BLaER1 treated with 17β-estradiol and CSF1 and Interleukin-3, amounts not matched to agents 10 nM and 100 nM (cell line): Measurements from ENCODE around the gene UBE2H.
A peak's percentile ranks its signal among the peaks of the same experiment; 100 is the strongest.

Source experiments
- H3K27ac ChIP-seq, 11 experiments: shearing (Covaris generic); formaldehyde crosslinking; 2 replicates each; pipeline ENCODE4 v1.8.1; 2022
- H3K27me3 ChIP-seq, 11 experiments: shearing (Covaris generic); formaldehyde crosslinking; 2 replicates each; pipeline ENCODE4 v1.8.1; 2022
- H3K36me3 ChIP-seq, 11 experiments: shearing (Covaris generic); formaldehyde crosslinking; 2 replicates each; pipeline ENCODE4 v1.8.1; 2022
- H3K4me1 ChIP-seq, 10 experiments: shearing (Covaris generic); formaldehyde crosslinking; 2 replicates each; pipeline ENCODE4 v1.8.1; 2022
- H3K4me2 ChIP-seq, 11 experiments: shearing (Covaris generic); formaldehyde crosslinking; 2 replicates each; pipeline ENCODE4 v1.8.1; 2022
- H3K4me3 ChIP-seq, 10 experiments: shearing (Covaris generic); formaldehyde crosslinking; 2 replicates each; pipeline ENCODE4 v1.8.1; 2022
- H3K9ac ChIP-seq, 11 experiments: shearing (Covaris generic); formaldehyde crosslinking; 2 replicates each; pipeline ENCODE4 v1.8.1; 2022
- H3K9me3 ChIP-seq, 11 experiments: shearing (Covaris generic); formaldehyde crosslinking; replicated peaks in 1 of 11; 2 replicates each; pipeline ENCODE4 v1.8.1; 2022
- H4K20me1 ChIP-seq, 11 experiments: shearing (Covaris generic); formaldehyde crosslinking; 2 replicates each; pipeline ENCODE4 v1.8.1; 2022
- Cebpa-rat ChIP-seq, 11 experiments: shearing (Covaris generic); IDR thresholded peaks; 2 replicates each; pipeline ENCODE4 v1.8.1; 2022

The UBE2H gene

GRCh38 chr7:129877146-129877792, 75.5 kb downstream of the UBE2H start:
- Histone ChIP-seq H3K9ac (no peak overlapping the region), H3K27ac (peak overlapping the region in 3 of 11 experiments; percentile 18 to 54 (median 38); a peak in 3 of 22 replicates), H4K20me1 (peaks cover 0 to 85% (median 5%) of the 10 kb centered on the region in 11 experiments; a peak in 9 of 22 replicates), H3K4me1 (peaks cover 0 to 20% (median 2%) of the 10 kb centered on the region in 10 experiments; a peak in 9 of 20 replicates), H3K4me2 (peak overlapping the region in 3 of 11 experiments; percentile 1 to 36 (median 24); a peak in 3 of 22 replicates), H3K4me3 (no peak overlapping the region), H3K9me3 (no peaks in the 10 kb centered on the region), H3K36me3 (peaks cover 36 to 86% (median 61%) of the 10 kb centered on the region in 11 experiments; a peak in 21 of 22 replicates), H3K27me3 (no peaks in the 10 kb centered on the region)
- no peak for TF ChIP-seq Cebpa-rat (IDR thresholded peaks at IDR 0.05)

DNA sequence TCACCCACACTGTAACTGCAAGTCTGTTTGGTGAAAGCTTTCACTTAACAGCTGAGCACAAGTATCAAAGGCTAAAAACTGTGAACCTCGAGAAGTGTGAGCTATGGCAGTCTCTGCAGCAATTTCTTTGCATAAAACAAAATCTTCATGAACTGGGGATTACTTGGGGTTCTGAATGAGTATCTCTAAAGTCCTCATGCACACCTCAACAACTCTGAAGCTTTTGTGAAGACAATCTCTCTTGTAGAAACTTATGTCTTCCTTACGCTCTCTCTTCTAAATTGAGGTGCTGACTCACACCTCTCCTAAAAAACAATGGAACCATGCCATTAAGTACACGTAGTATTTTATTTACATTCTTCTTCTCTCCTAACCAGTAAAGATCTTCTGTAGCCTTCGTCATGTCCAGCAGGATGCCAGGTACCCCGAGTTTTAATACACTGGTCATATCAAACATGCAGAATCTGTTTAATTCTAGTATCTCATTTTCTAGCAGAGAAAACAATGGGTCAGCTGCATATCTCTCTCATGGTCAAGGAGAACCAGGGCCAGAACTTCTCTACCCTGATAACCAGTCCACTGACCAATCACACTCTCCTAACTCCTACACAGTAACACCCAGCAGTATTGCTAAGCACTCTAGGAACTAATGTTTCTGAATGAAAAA, 76.9 kb downstream of the UBE2H start:
- H3K4me2 ChIP-seq: no peak overlapping the region
- TF ChIP-seq Cebpa-rat (IDR thresholded peaks at IDR 0.05): no peak
- H3K4me1 ChIP-seq: peaks cover 0 to 20% (median 2%) of the 10 kb centered on the region in 10 experiments; a peak in 9 of 20 replicates
- no peaks in the 10 kb centered on the region for H3K9me3 ChIP-seq
- H3K27ac ChIP-seq: no peak overlapping the region
- H4K20me1 ChIP-seq: peaks cover 0 to 83% (median 0%) of the 10 kb centered on the region in 11 experiments; a peak in 9 of 22 replicates
- no peak overlapping the region for H3K9ac ChIP-seq
- H3K27me3 ChIP-seq: no peaks in the 10 kb centered on the region
- H3K36me3 ChIP-seq: peaks cover 48 to 94% (median 75%) of the 10 kb centered on the region in 11 experiments; a peak in 21 of 22 replicates
- H3K4me3 ChIP-seq: no peak overlapping the region

GRCh38 chr7:129875160-129875559, 77.6 kb downstream of the UBE2H start:
- Histone ChIP-seq H3K4me3 (no peak overlapping the region), H4K20me1 (peaks cover 0 to 83% (median 7%) of the 10 kb centered on the region in 11 experiments; a peak in 11 of 22 replicates), H3K36me3 (peaks cover 49 to 94% (median 76%) of the 10 kb centered on the region in 11 experiments; a peak in 21 of 22 replicates), H3K4me2 (no peak overlapping the region), H3K9me3 (no peaks in the 10 kb centered on the region), H3K27me3 (no peaks in the 10 kb centered on the region), H3K27ac (no peak overlapping the region), H3K4me1 (peaks cover 0 to 20% (median 2%) of the 10 kb centered on the region in 10 experiments; a peak in 9 of 20 replicates), H3K9ac (no peak overlapping the region)
- no peak for TF ChIP-seq Cebpa-rat (IDR thresholded peaks at IDR 0.05)

GRCh38 chr7:129874722-129875121, 78.0 kb downstream of the UBE2H start:
- Histone ChIP-seq H3K9ac (no peak overlapping the region), H3K4me1 (peaks cover 0 to 20% (median 2%) of the 10 kb centered on the region in 10 experiments; a peak in 9 of 20 replicates), H3K27ac (no peak overlapping the region), H3K4me3 (no peak overlapping the region), H3K4me2 (no peak overlapping the region), H3K27me3 (no peaks in the 10 kb centered on the region), H3K9me3 (no peaks in the 10 kb centered on the region), H4K20me1 (peaks cover 0 to 83% (median 9%) of the 10 kb centered on the region in 11 experiments; a peak in 12 of 22 replicates), H3K36me3 (peaks cover 47 to 94% (median 80%) of the 10 kb centered on the region in 11 experiments; a peak in 21 of 22 replicates)
- no peak for TF ChIP-seq Cebpa-rat (IDR thresholded peaks at IDR 0.05)

GRCh38 chr7:129872054-129872453, 80.7 kb downstream of the UBE2H start:
- Histone ChIP-seq H3K4me2 (no peak overlapping the region), H3K9me3 (no peaks in the 10 kb centered on the region), H3K27ac (no peak overlapping the region), H4K20me1 (peaks cover 0 to 83% (median 17%) of the 10 kb centered on the region in 11 experiments; a peak in 12 of 22 replicates), H3K36me3 (peaks cover 28 to 76% (median 60%) of the 10 kb centered on the region in 11 experiments; a peak in 20 of 22 replicates), H3K27me3 (no peaks in the 10 kb centered on the region), H3K4me3 (no peak overlapping the region), H3K9ac (no peak overlapping the region), H3K4me1 (peaks cover 0 to 6% (median 0%) of the 10 kb centered on the region in 10 experiments; a peak in 2 of 20 replicates)
- no peak for TF ChIP-seq Cebpa-rat (IDR thresholded peaks at IDR 0.05)

GRCh38 chr7:129870668-129871067, 82.1 kb downstream of the UBE2H start:
- peaks cover 0 to 4% (median 0%) of the 10 kb centered on the region in 10 experiments; a peak in 1 of 20 replicates for H3K4me1 ChIP-seq
- H3K9me3 ChIP-seq: no peaks in the 10 kb centered on the region
- no peak overlapping the region for H3K27ac ChIP-seq
- no peak overlapping the region for H3K4me2 ChIP-seq
- no peak for TF ChIP-seq Cebpa-rat (IDR thresholded peaks at IDR 0.05)
- H3K4me3 ChIP-seq: no peak overlapping the region
- peaks cover 25 to 70% (median 51%) of the 10 kb centered on the region in 11 experiments; a peak in 20 of 22 replicates for H3K36me3 ChIP-seq
- H4K20me1 ChIP-seq: peaks cover 8 to 83% (median 17%) of the 10 kb centered on the region in 11 experiments; a peak in 16 of 22 replicates
- H3K27me3 ChIP-seq: no peaks in the 10 kb centered on the region
- H3K9ac ChIP-seq: no peak overlapping the region

- H3K4me2 ChIP-seq: no peak overlapping the region
- no peaks in the 10 kb centered on the region for H3K27me3 ChIP-seq
- no peaks in the 10 kb centered on the region for H3K9me3 ChIP-seq
- H3K4me3 ChIP-seq: no peak overlapping the region
- no peak overlapping the region for H3K27ac ChIP-seq
- no peak for TF ChIP-seq Cebpa-rat (IDR thresholded peaks at IDR 0.05)
- peaks cover 34 to 93% (median 51%) of the 10 kb centered on the region in 11 experiments; a peak in 18 of 22 replicates for H4K20me1 ChIP-seq
- H3K4me1 ChIP-seq: peaks cover 4 to 39% (median 20%) of the 10 kb centered on the region in 10 experiments; a peak in 19 of 20 replicates
- peaks cover under 1 to 39% (median 18%) of the 10 kb centered on the region in 11 experiments; a peak in 18 of 22 replicates for H3K36me3 ChIP-seq
- no peak overlapping the region for H3K9ac ChIP-seq
Observed at GRCh38 chr7:129866251-129866650, 86.5 kb downstream of the UBE2H start.

DNA sequence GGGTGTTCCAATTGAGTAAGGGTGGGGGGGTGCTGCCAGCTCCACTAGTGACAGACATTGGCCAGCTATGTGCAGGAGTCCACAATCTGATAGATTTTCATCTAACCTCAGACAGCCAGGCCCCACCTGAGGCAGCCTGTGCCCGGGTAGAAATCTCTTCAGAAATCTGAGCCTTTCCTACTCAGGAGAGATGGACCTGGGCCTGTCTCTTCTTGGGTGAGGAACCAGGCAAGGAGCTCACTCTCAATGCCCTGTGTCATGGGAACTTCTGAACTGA, 86.9 kb downstream of the UBE2H start:
- Histone ChIP-seq H3K36me3 (peaks cover 0 to 35% (median 16%) of the 10 kb centered on the region in 11 experiments; a peak in 16 of 22 replicates), H3K27me3 (no peaks in the 10 kb centered on the region), H3K4me3 (no peak overlapping the region), H3K9me3 (no peaks in the 10 kb centered on the region), H3K4me1 (peaks cover 8 to 43% (median 24%) of the 10 kb centered on the region in 10 experiments; a peak in 19 of 20 replicates), H3K27ac (no peak overlapping the region), H3K9ac (no peak overlapping the region), H3K4me2 (no peak overlapping the region), H4K20me1 (peaks cover 34 to 93% (median 55%) of the 10 kb centered on the region in 11 experiments; a peak in 18 of 22 replicates)
- TF ChIP-seq Cebpa-rat (IDR thresholded peaks at IDR 0.05): no peak
